ENCODE measurements around the gene PLPP4.

Gene PLPP4

GRCh38 chr10:120513307-120513796 lies 56.3 kb downstream of the PLPP4 start:
- no peak for TF ChIP-seq CTCF (IDR thresholded peaks at IDR 0.05; ENCODE audit: insufficient read depth, low read depth, low read length, missing control alignments)
- no peak overlapping the region for H3K4me3 ChIP-seq (ENCODE audit: low read depth, low read length)
- DNase-seq (ENCODE audit: low read depth): no peak

- no peak overlapping the region for H3K4me3 ChIP-seq (ENCODE audit: low read depth, low read length)
- no peak for TF ChIP-seq CTCF (IDR thresholded peaks at IDR 0.05; ENCODE audit: insufficient read depth, low read depth, low read length, missing control alignments)
- DNase-seq (ENCODE audit: low read depth): peak; percentile 22
These were observed 57.1 kb downstream of the PLPP4 start for GRCh38 chr10:120514035-120514620.

- no peak for TF ChIP-seq CTCF (IDR thresholded peaks at IDR 0.05; ENCODE audit: insufficient read depth, low read depth, low read length, missing control alignments)
- H3K4me3 ChIP-seq (ENCODE audit: low read depth, low read length): no peak overlapping the region
- DNase-seq (ENCODE audit: low read depth): no peak
These were observed 57.9 kb downstream of the PLPP4 start for GRCh38 chr10:120514959-120515358.

- DNase-seq (ENCODE audit: low read depth): no peak
- H3K4me3 ChIP-seq (ENCODE audit: low read depth, low read length): no peak overlapping the region
- TF ChIP-seq CTCF (IDR thresholded peaks at IDR 0.05; ENCODE audit: insufficient read depth, low read depth, low read length, missing control alignments): no peak
These were observed 58.7 kb downstream of the PLPP4 start for GRCh38 chr10:120515741-120516140.

- DNase-seq (ENCODE audit: low read depth): no peak
- TF ChIP-seq CTCF (IDR thresholded peaks at IDR 0.05; ENCODE audit: insufficient read depth, low read depth, low read length, missing control alignments): no peak
These were observed 59.4 kb downstream of the PLPP4 start for GRCh38 chr10:120516426-120516825.

GRCh38 chr10:120517196-120517595 lies 60.2 kb downstream of the PLPP4 start:
- no peak for TF ChIP-seq CTCF (IDR thresholded peaks at IDR 0.05; ENCODE audit: insufficient read depth, low read depth, low read length, missing control alignments)
- H3K4me3 ChIP-seq (ENCODE audit: low read depth, low read length): no peak overlapping the region
- DNase-seq (ENCODE audit: low read depth): no peak

More at GRCh38 chr10:120516426-120516825, 59.4 kb downstream of the PLPP4 start:
- no peak overlapping the region for H3K4me3 ChIP-seq (ENCODE audit: low read depth, low read length)
